Fibroblast of skin of left biceps (primary cell): ENCODE measurements around the gene RHBDF2.

Source experiments
- DNase-seq, 2 experiments: peaks; one replicate each; pipeline ENCODE4 v3.0.0-alpha.2; 2013; ENCODE audit warnings: low read depth in 2 of 2

Gene RHBDF2

GRCh38 chr17:76438906-76439305 is 62.3 kb downstream of the RHBDF2 start:
- no peak for DNase-seq

- DNase-seq: no peak
Observed at GRCh38 chr17:76437467-76438402, 63.5 kb downstream of the RHBDF2 start.

GRCh38 chr17:76435751-76436150 is 65.5 kb downstream of the RHBDF2 start:
- no peak for DNase-seq

- DNase-seq: no peak
Observed at GRCh38 chr17:76434870-76435269, 66.4 kb downstream of the RHBDF2 start.

- DNase-seq: no peak
Observed at GRCh38 chr17:76433693-76434092, 67.5 kb downstream of the RHBDF2 start.

- no peak for DNase-seq
Observed at GRCh38 chr17:76432712-76433336, 68.4 kb downstream of the RHBDF2 start.

- no peak for DNase-seq
Observed at GRCh38 chr17:76432004-76432403, 69.2 kb downstream of the RHBDF2 start.

- no peak for DNase-seq
Observed at GRCh38 chr17:76431509-76431908, 69.7 kb downstream of the RHBDF2 start.

- no peak for DNase-seq
Observed at GRCh38 chr17:76428511-76428910, 72.7 kb downstream of the RHBDF2 start.

GRCh38 chr17:76427501-76428231 is 73.6 kb downstream of the RHBDF2 start:
- DNase-seq: no peak

GRCh38 chr17:76426853-76427252 is 74.4 kb downstream of the RHBDF2 start:
- DNase-seq: no peak

GRCh38 chr17:76422860-76423259 is 78.4 kb downstream of the RHBDF2 start:
- DNase-seq: no peak

GRCh38 chr17:76422406-76422805 is 78.8 kb downstream of the RHBDF2 start:
- DNase-seq: no peak

GRCh38 chr17:76421044-76421407 is 80.2 kb downstream of the RHBDF2 start:
- no peak for DNase-seq
